Endometrium (tissue), 2 donors: ENCODE results near the gene TRIP11.

Source experiments
- FAIRE-seq: peaks from 2 replicates; lab custom pipeline; 2012; peaks lifted over from hg19 to GRCh38; lab: Jason Lieb, UNC
- donor health status: control.
- donor health status: control.

Gene TRIP11

GRCh38 chr14:91918186-91918883 is 121.5 kb downstream of the TRIP11 start:
- no peak for FAIRE-seq
